ENCODE measurements around the gene VAV2.

The VAV2 gene

DNA sequence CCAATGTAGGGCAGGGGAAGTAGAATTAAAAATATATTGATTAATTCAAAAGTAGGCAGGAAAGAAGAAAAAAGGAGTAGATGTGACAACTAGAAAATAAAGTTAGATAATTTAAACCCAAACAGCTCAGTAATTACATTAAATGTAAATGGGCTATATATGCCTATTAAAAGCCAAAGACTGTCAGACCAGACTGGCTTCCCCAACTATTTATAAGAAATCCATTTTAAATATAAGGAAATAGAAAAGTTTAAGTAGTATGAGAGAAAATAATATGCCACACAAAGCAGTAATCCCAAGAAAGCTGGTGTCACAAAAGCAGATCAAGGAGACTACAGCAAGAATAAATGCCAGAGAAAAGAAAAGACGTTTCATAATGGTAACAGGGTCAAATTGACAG, 225.1 kb downstream of the VAV2 start:
- no peak for TF ChIP-seq CREB1 (IDR thresholded peaks at IDR 0.05; ENCODE audit: low read depth)
- no peak for TF ChIP-seq RAD21 (IDR thresholded peaks at IDR 0.05; ENCODE audit: low read depth)
- TF ChIP-seq YY1 (IDR thresholded peaks at IDR 0.05; ENCODE audit: low read depth): no peak
- no peak for TF ChIP-seq TAF1 (IDR thresholded peaks at IDR 0.05; ENCODE audit: low read depth)
- TF ChIP-seq CEBPB (IDR thresholded peaks at IDR 0.05): no peak
- no peak for TF ChIP-seq TEAD4 (IDR thresholded peaks at IDR 0.05)
- no peak for TF ChIP-seq NFIC (IDR thresholded peaks at IDR 0.05)
- no peak for TF ChIP-seq FOXM1 (IDR thresholded peaks at IDR 0.05; ENCODE audit: borderline replicate concordance, low read depth)
- TF ChIP-seq MAX (IDR thresholded peaks at IDR 0.05): no peak
- TF ChIP-seq EGR1 (IDR thresholded peaks at IDR 0.05): no peak
- no peak for TF ChIP-seq TCF12 (IDR thresholded peaks at IDR 0.05; ENCODE audit: low read depth)
- TF ChIP-seq ZBTB7A (IDR thresholded peaks at IDR 0.05; ENCODE audit: low read depth): no peak
- TF ChIP-seq REST (IDR thresholded peaks at IDR 0.05; ENCODE audit: low read depth): no peak
- no peak for TF ChIP-seq EP300 (IDR thresholded peaks at IDR 0.05; ENCODE audit: borderline replicate concordance)

- TF ChIP-seq TEAD4 (IDR thresholded peaks at IDR 0.05): no peak
- TF ChIP-seq EGR1 (IDR thresholded peaks at IDR 0.05): no peak
- TF ChIP-seq TCF12 (IDR thresholded peaks at IDR 0.05; ENCODE audit: low read depth): no peak
- no peak for TF ChIP-seq CREB1 (IDR thresholded peaks at IDR 0.05; ENCODE audit: low read depth)
- no peak for TF ChIP-seq USF1 (IDR thresholded peaks at IDR 0.05)
- TF ChIP-seq FOXM1 (IDR thresholded peaks at IDR 0.05; ENCODE audit: borderline replicate concordance, low read depth): no peak
- no peak for TF ChIP-seq ZBTB7A (IDR thresholded peaks at IDR 0.05; ENCODE audit: low read depth)
- TF ChIP-seq NFIC (IDR thresholded peaks at IDR 0.05): no peak
These were observed 228.6 kb downstream of the VAV2 start for GRCh38 chr9:133763272-133764183.

- TF ChIP-seq NFIC (IDR thresholded peaks at IDR 0.05): no peak
- TF ChIP-seq EGR1 (IDR thresholded peaks at IDR 0.05): no peak
- no peak for TF ChIP-seq CREB1 (IDR thresholded peaks at IDR 0.05; ENCODE audit: low read depth)
- TF ChIP-seq TEAD4 (IDR thresholded peaks at IDR 0.05): no peak
- TF ChIP-seq YY1 (IDR thresholded peaks at IDR 0.05; ENCODE audit: low read depth): no peak
- no peak for TF ChIP-seq MAX (IDR thresholded peaks at IDR 0.05)
- no peak for TF ChIP-seq TCF12 (IDR thresholded peaks at IDR 0.05; ENCODE audit: low read depth)
- no peak for TF ChIP-seq RAD21 (IDR thresholded peaks at IDR 0.05; ENCODE audit: low read depth)
- TF ChIP-seq ZBTB7A (IDR thresholded peaks at IDR 0.05; ENCODE audit: low read depth): no peak
- TF ChIP-seq EP300 (IDR thresholded peaks at IDR 0.05; ENCODE audit: borderline replicate concordance): no peak
These were observed 229.4 kb downstream of the VAV2 start for GRCh38 chr9:133762488-133763271.

DNA sequence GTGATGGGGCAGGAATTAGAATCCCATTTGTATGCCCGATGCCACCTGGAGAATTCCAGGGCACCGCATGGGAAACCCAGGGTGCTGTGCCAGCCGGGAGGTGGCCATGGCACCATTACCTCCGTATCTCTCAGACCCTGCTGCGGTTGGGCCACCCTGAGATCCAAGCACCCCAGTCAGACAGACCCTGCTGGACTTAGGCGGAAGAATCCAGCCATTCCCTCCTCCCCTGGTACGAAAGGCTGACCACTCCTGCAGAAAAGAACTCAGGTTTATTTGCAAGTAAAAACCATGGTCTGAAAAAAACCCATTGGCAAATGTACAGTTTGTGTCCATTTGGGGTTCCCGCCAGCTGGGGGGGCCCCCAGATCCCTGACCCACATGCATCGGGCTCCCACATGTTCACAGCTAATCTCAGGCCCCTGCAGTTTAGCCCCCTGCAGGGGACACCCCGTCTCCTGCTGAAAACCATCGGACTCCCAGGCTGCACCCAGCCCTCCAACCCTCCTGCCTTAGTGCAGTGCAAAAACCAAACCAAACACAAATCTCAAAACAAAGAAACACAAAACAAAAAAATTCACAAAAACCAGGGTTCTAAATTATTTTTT, 230.4 kb downstream of the VAV2 start:
- TF ChIP-seq YY1 (IDR thresholded peaks at IDR 0.05; ENCODE audit: low read depth): no peak
- TF ChIP-seq REST (IDR thresholded peaks at IDR 0.05; ENCODE audit: low read depth): no peak
- no peak for TF ChIP-seq TEAD4 (IDR thresholded peaks at IDR 0.05)
- TF ChIP-seq TCF12 (IDR thresholded peaks at IDR 0.05; ENCODE audit: low read depth): no peak
- no peak for TF ChIP-seq TAF1 (IDR thresholded peaks at IDR 0.05; ENCODE audit: low read depth)
- TF ChIP-seq EP300 (IDR thresholded peaks at IDR 0.05; ENCODE audit: borderline replicate concordance): no peak
- no peak for TF ChIP-seq RAD21 (IDR thresholded peaks at IDR 0.05; ENCODE audit: low read depth)
- no peak for TF ChIP-seq CREB1 (IDR thresholded peaks at IDR 0.05; ENCODE audit: low read depth)
- no peak for TF ChIP-seq EGR1 (IDR thresholded peaks at IDR 0.05)
- TF ChIP-seq NFIC (IDR thresholded peaks at IDR 0.05): no peak

GRCh38 chr9:133760713-133761290, 231.3 kb downstream of the VAV2 start:
- TF ChIP-seq TCF12 (IDR thresholded peaks at IDR 0.05; ENCODE audit: low read depth) (no peak), CEBPB (IDR thresholded peaks at IDR 0.05) (no peak), ZBTB7A (IDR thresholded peaks at IDR 0.05; ENCODE audit: low read depth) (no peak), USF1 (IDR thresholded peaks at IDR 0.05) (no peak), FOXM1 (IDR thresholded peaks at IDR 0.05; ENCODE audit: borderline replicate concordance, low read depth) (no peak), TAF1 (IDR thresholded peaks at IDR 0.05; ENCODE audit: low read depth) (no peak), RAD21 (IDR thresholded peaks at IDR 0.05; ENCODE audit: low read depth) (no peak), REST (IDR thresholded peaks at IDR 0.05; ENCODE audit: low read depth) (no peak), MAX (IDR thresholded peaks at IDR 0.05) (no peak), EP300 (IDR thresholded peaks at IDR 0.05; ENCODE audit: borderline replicate concordance) (no peak), EGR1 (IDR thresholded peaks at IDR 0.05) (no peak)
